Ectodermal cell (in vitro differentiated cells): ENCODE measurements around the gene ARL15.

Experiments
- H3K27ac ChIP-seq: 2 replicates; pipeline ENCODE4 v1.7.0; 2013; ENCODE audit warnings: mild to moderate bottlenecking, low read depth, low read length; ENCODE audit not compliant: insufficient read depth, poor library complexity, severe bottlenecking
- H3K27me3 ChIP-seq: 2 replicates; pipeline ENCODE4 v1.7.0; 2013; ENCODE audit warnings: mild to moderate bottlenecking, low read length; ENCODE audit not compliant: insufficient read depth, control insufficient read depth, poor library complexity, severe bottlenecking
- H3K36me3 ChIP-seq: one replicate; pipeline ENCODE4 v1.7.0; 2013; ENCODE audit warnings: low read length; ENCODE audit not compliant: control insufficient read depth, insufficient read depth
- H3K4me1 ChIP-seq: one replicate; pipeline ENCODE4 v1.7.0; 2013; ENCODE audit warnings: low read length; ENCODE audit not compliant: control insufficient read depth, insufficient read depth
- H3K4me3 ChIP-seq: 2 replicates; pipeline ENCODE4 v1.7.0; 2013; ENCODE audit warnings: low read depth, low read length, control low read depth; ENCODE audit not compliant: insufficient read depth
- H3K9me3 ChIP-seq: 2 replicates; pipeline ENCODE4 v1.7.0; 2013; ENCODE audit warnings: mild to moderate bottlenecking, low read length, moderate library complexity; ENCODE audit not compliant: control insufficient read depth
- WGBS, 2 experiments: methylation state at CpG; one replicate each; pipeline ENCODE4 v1.1.7; 2013; ENCODE audit warnings: missing lambda C conversion rate in 2 of 2; 5-methylcytosine and 5-hydroxymethylcytosine counted together

Gene ARL15

GRCh38 chr5:54285686-54286085 lies 24.7 kb downstream of the ARL15 start:
- Histone ChIP-seq H3K4me3 (no peak overlapping the region), H3K9me3 (no peaks in the 10 kb centered on the region), H3K27me3 (no peaks in the 10 kb centered on the region), H3K4me1 (no peaks in the 10 kb centered on the region), H3K27ac (no peak overlapping the region), H3K36me3 (no peaks in the 10 kb centered on the region)
- WGBS, 2 experiments: 66 to 68% methylated on average over 10 of the region's 10 CpGs

GRCh38 chr5:54284586-54284985 lies 25.8 kb downstream of the ARL15 start:
- 90 to 98% methylated on average over 1 to 2 of the region's 2 CpGs for WGBS, 2 experiments
- Histone ChIP-seq H3K36me3 (no peaks in the 10 kb centered on the region), H3K27ac (no peak overlapping the region), H3K4me3 (no peak overlapping the region), H3K27me3 (no peaks in the 10 kb centered on the region), H3K4me1 (no peaks in the 10 kb centered on the region), H3K9me3 (no peaks in the 10 kb centered on the region)

GRCh38 chr5:54282876-54283275 lies 27.5 kb downstream of the ARL15 start:
- H3K4me3 ChIP-seq: no peak overlapping the region
- no peak overlapping the region for H3K27ac ChIP-seq
- 91 to 100% methylated on average over 1 to 3 of the region's 3 CpGs for WGBS, 2 experiments
- H3K27me3 ChIP-seq: no peaks in the 10 kb centered on the region
- no peaks in the 10 kb centered on the region for H3K36me3 ChIP-seq
- no peaks in the 10 kb centered on the region for H3K4me1 ChIP-seq
- no peaks in the 10 kb centered on the region for H3K9me3 ChIP-seq

- H3K4me1 ChIP-seq: no peaks in the 10 kb centered on the region
Measured at GRCh38 chr5:54281960-54282692, 28.2 kb downstream of the ARL15 start.

GRCh38 chr5:54279960-54280359 lies 30.4 kb downstream of the ARL15 start:
- WGBS, 2 experiments: 62 to 64% methylated on average over 3 of the region's 3 CpGs
- H3K27ac ChIP-seq: no peak overlapping the region
- no peak overlapping the region for H3K4me3 ChIP-seq
- no peaks in the 10 kb centered on the region for H3K36me3 ChIP-seq
- no peaks in the 10 kb centered on the region for H3K9me3 ChIP-seq
- no peaks in the 10 kb centered on the region for H3K4me1 ChIP-seq
- no peaks in the 10 kb centered on the region for H3K27me3 ChIP-seq

More at GRCh38 chr5:54281960-54282692, 28.2 kb downstream of the ARL15 start:
- no peak overlapping the region for H3K4me3 ChIP-seq
- H3K27me3 ChIP-seq: no peaks in the 10 kb centered on the region
- no peak overlapping the region for H3K27ac ChIP-seq
- no peaks in the 10 kb centered on the region for H3K36me3 ChIP-seq
- 93 to 100% methylated on average over 1 to 2 of the region's 3 CpGs for WGBS, 2 experiments
- no peaks in the 10 kb centered on the region for H3K9me3 ChIP-seq

- Histone ChIP-seq H3K27me3 (no peaks in the 10 kb centered on the region), H3K4me3 (no peak overlapping the region), H3K4me1 (no peaks in the 10 kb centered on the region), H3K36me3 (no peaks in the 10 kb centered on the region), H3K27ac (no peak overlapping the region), H3K9me3 (no peaks in the 10 kb centered on the region)
- WGBS, 2 experiments: 93 to 96% methylated on average over 4 of the region's 4 CpGs
Measured at GRCh38 chr5:54278979-54279717, 31.2 kb downstream of the ARL15 start.

GRCh38 chr5:54278036-54278830 lies 32.1 kb downstream of the ARL15 start:
- no peaks in the 10 kb centered on the region for H3K27me3 ChIP-seq
- 61 to 93% methylated on average over 1 to 3 of the region's 3 CpGs for WGBS, 2 experiments
- H3K4me3 ChIP-seq: no peak overlapping the region

GRCh38 chr5:54276048-54276447 lies 34.3 kb downstream of the ARL15 start:
- Histone ChIP-seq H3K27ac (no peak overlapping the region), H3K9me3 (no peaks in the 10 kb centered on the region), H3K4me3 (no peak overlapping the region), H3K36me3 (no peaks in the 10 kb centered on the region), H3K4me1 (no peaks in the 10 kb centered on the region), H3K27me3 (no peaks in the 10 kb centered on the region)
- WGBS, 2 experiments: 93% methylated on average over 1 of the region's 1 CpG; no CpG with 5 or more reads in 1 of the 2 experiments

More at GRCh38 chr5:54278036-54278830, 32.1 kb downstream of the ARL15 start:
- Histone ChIP-seq H3K9me3 (no peaks in the 10 kb centered on the region), H3K27ac (no peak overlapping the region), H3K36me3 (no peaks in the 10 kb centered on the region), H3K4me1 (no peaks in the 10 kb centered on the region)

GRCh38 chr5:54275361-54275760 lies 35.0 kb downstream of the ARL15 start:
- Histone ChIP-seq H3K27ac (no peak overlapping the region), H3K4me3 (no peak overlapping the region), H3K4me1 (no peaks in the 10 kb centered on the region), H3K36me3 (no peaks in the 10 kb centered on the region), H3K27me3 (no peaks in the 10 kb centered on the region), H3K9me3 (no peaks in the 10 kb centered on the region)
- WGBS, 2 experiments: 91 to 93% methylated on average over 4 of the region's 4 CpGs

- Histone ChIP-seq H3K9me3 (no peaks in the 10 kb centered on the region), H3K4me3 (no peak overlapping the region), H3K27me3 (no peaks in the 10 kb centered on the region), H3K36me3 (no peaks in the 10 kb centered on the region), H3K27ac (no peak overlapping the region), H3K4me1 (no peaks in the 10 kb centered on the region)
- 95 to 98% methylated on average over 2 of the region's 2 CpGs for WGBS, 2 experiments
Measured at GRCh38 chr5:54274944-54275343, 35.4 kb downstream of the ARL15 start.
